H9 (cell line): Measurements from ENCODE around the gene ATG5. TPM values are rescaled to one million over a fixed set of nuclear protein-coding genes. Genes with fewer than 3 reads are reported as not detected.

Experiments used
- DNase-seq: peaks from one replicate; pipeline ENCODE4 v3.0.0-alpha.2; 2017
- H2AFZ ChIP-seq: one replicate; pipeline ENCODE4 v1.6.1; 2013; ENCODE audit warnings: mild to moderate bottlenecking, low read length, control low read depth, moderate library complexity
- H2AK5ac ChIP-seq: 2 replicates; pipeline ENCODE4 v1.6.1; 2013; ENCODE audit warnings: low read length, control low read depth, mixed read lengths; ENCODE audit not compliant: insufficient read length
- H2BK120ac ChIP-seq: one replicate; pipeline ENCODE4 v1.6.1; 2013; ENCODE audit warnings: low read depth, mild to moderate bottlenecking, low read length, control low read depth, inconsistent platforms; ENCODE audit not compliant: poor library complexity, severe bottlenecking
- H2BK12ac ChIP-seq: 2 replicates; pipeline ENCODE4 v1.6.1; 2013; ENCODE audit warnings: low read length, control low read depth, mixed read lengths, low read depth; ENCODE audit not compliant: insufficient read length
- H2BK15ac ChIP-seq: 2 replicates; pipeline ENCODE4 v1.6.1; 2013; ENCODE audit warnings: low read depth, low read length, control low read depth
- H2BK20ac ChIP-seq: one replicate; pipeline ENCODE4 v1.6.1; 2013; ENCODE audit warnings: low read depth, mild to moderate bottlenecking, low read length, control low read depth, inconsistent platforms; ENCODE audit not compliant: poor library complexity, severe bottlenecking
- H2BK5ac ChIP-seq: 2 replicates; pipeline ENCODE4 v1.6.1; 2013; ENCODE audit warnings: low read length, control low read depth, mixed read lengths; ENCODE audit not compliant: insufficient read length
- H3K14ac ChIP-seq: 2 replicates; pipeline ENCODE4 v1.6.1; 2013; ENCODE audit warnings: low read length, control low read depth; ENCODE audit not compliant: insufficient read depth
- H3K18ac ChIP-seq: 2 replicates; pipeline ENCODE4 v1.6.1; 2013; ENCODE audit warnings: low read depth, mild to moderate bottlenecking, mixed read lengths, low read length, control low read depth; ENCODE audit not compliant: insufficient read length
- H3K23ac ChIP-seq: 2 replicates; pipeline ENCODE4 v1.6.1; 2013; ENCODE audit warnings: low read length, control low read depth, mixed read lengths, low read depth; ENCODE audit not compliant: insufficient read length
- H3K23me2 ChIP-seq: 2 replicates; pipeline ENCODE4 v1.6.1; 2013; ENCODE audit warnings: low read depth, mild to moderate bottlenecking, mixed read lengths, low read length, control low read depth; ENCODE audit not compliant: insufficient read length, poor library complexity, severe bottlenecking
- H3K27ac ChIP-seq: 2 replicates; pipeline ENCODE4 v1.5.1; 2013; ENCODE audit warnings: low read length, control low read depth, mixed read lengths, low read depth; ENCODE audit not compliant: insufficient read length
- H3K27me3 ChIP-seq: 2 replicates; pipeline ENCODE4 v1.6.1; 2013; ENCODE audit warnings: low read length, control low read depth, inconsistent platforms; ENCODE audit not compliant: insufficient read depth
- H3K4ac ChIP-seq: 2 replicates; pipeline ENCODE4 v1.6.1; 2013; ENCODE audit warnings: low read depth, mild to moderate bottlenecking, control low read depth, inconsistent platforms, low read length, moderate library complexity
- H3K4me1 ChIP-seq: 2 replicates; pipeline ENCODE4 v1.6.1; 2013; ENCODE audit warnings: low read length, control low read depth, inconsistent platforms; ENCODE audit not compliant: insufficient read depth
- H3K4me2 ChIP-seq: 2 replicates; pipeline ENCODE4 v1.6.1; 2013; ENCODE audit warnings: low read length, control low read depth, mixed read lengths; ENCODE audit not compliant: insufficient read length, insufficient read depth
- H3K56ac ChIP-seq: 2 replicates; pipeline ENCODE4 v1.6.1; 2013; ENCODE audit warnings: low read depth, mild to moderate bottlenecking, mixed read lengths, low read length, control low read depth; ENCODE audit not compliant: insufficient read length
- H3K79me1 ChIP-seq: 2 replicates; pipeline ENCODE4 v1.6.1; 2013; ENCODE audit warnings: low read depth, mild to moderate bottlenecking, moderate library complexity, low read length, control low read depth, inconsistent platforms; ENCODE audit not compliant: insufficient read depth, poor library complexity, severe bottlenecking
- H3K79me2 ChIP-seq: 2 replicates; pipeline ENCODE4 v1.6.1; 2013; ENCODE audit warnings: low read length, control low read depth, inconsistent platforms; ENCODE audit not compliant: insufficient read depth
- H3K9ac ChIP-seq: 2 replicates; pipeline ENCODE4 v1.6.1; 2013; ENCODE audit warnings: low read length, control low read depth, mixed read lengths; ENCODE audit not compliant: insufficient read length; ENCODE audit errors: extremely low read depth
- H3K9me3 ChIP-seq: one replicate; pipeline ENCODE4 v1.6.1; 2013; ENCODE audit warnings: low read depth, low read length, inconsistent platforms; ENCODE audit not compliant: control insufficient read depth
- H3T11ph ChIP-seq: one replicate; pipeline ENCODE4 v1.6.1; 2013; ENCODE audit warnings: mild to moderate bottlenecking, low read length, control low read depth, inconsistent platforms
- H4K20me1 ChIP-seq: one replicate; pipeline ENCODE4 v1.6.1; 2013; ENCODE audit not compliant: control insufficient read depth, insufficient read length, insufficient read depth
- H4K5ac ChIP-seq: 2 replicates; pipeline ENCODE4 v1.6.1; 2013; ENCODE audit warnings: low read depth, mild to moderate bottlenecking, mixed read lengths, low read length, control low read depth; ENCODE audit not compliant: insufficient read length
- H4K8ac ChIP-seq: replicated peaks from 2 replicates; pipeline ENCODE4 v1.6.1; 2013; ENCODE audit warnings: low read length, control low read depth, mixed read lengths, low read depth; ENCODE audit not compliant: insufficient read length
- H4K91ac ChIP-seq: 2 replicates; pipeline ENCODE4 v1.6.1; 2013; ENCODE audit warnings: low read depth, mild to moderate bottlenecking, moderate library complexity, mixed read lengths, low read length, control low read depth; ENCODE audit not compliant: insufficient read length
- H3K27ac Mint-ChIP-seq, 3 experiments: 2 replicates in 2 of 3; 3 replicates in 1 of 3; pipeline ENCODE4 v1.8.0; 2020 to 2021; ENCODE audit warnings: mixed read lengths in 3 of 3, mild to moderate bottlenecking in 1 of 3, moderate library complexity in 1 of 3
- H3K27me3 Mint-ChIP-seq: 2 replicates; pipeline ENCODE4 v1.8.0; 2021; ENCODE audit warnings: low read depth, mild to moderate bottlenecking, moderate library complexity, mixed read lengths
- H3K36me3 Mint-ChIP-seq, 3 experiments: 2 replicates in 2 of 3; 3 replicates in 1 of 3; pipeline ENCODE4 v1.8.0; 2020 to 2021; ENCODE audit warnings: low read depth in 3 of 3, mixed read lengths in 3 of 3; ENCODE audit not compliant: insufficient read depth in 1 of 3
- H3K4me1 Mint-ChIP-seq, 2 experiments: 2 replicates each; pipeline ENCODE4 v1.8.0; 2020; ENCODE audit warnings: mixed read lengths in 2 of 2
- H3K4me3 Mint-ChIP-seq, 2 experiments: 2 replicates in 1 of 2; 3 replicates in 1 of 2; pipeline ENCODE4 v1.8.0; 2020 to 2021; ENCODE audit warnings: mild to moderate bottlenecking in 2 of 2, mixed read lengths in 2 of 2, moderate library complexity in 1 of 2
- H3K9me3 Mint-ChIP-seq, 2 experiments: 2 replicates in 1 of 2; 3 replicates in 1 of 2; pipeline ENCODE4 v1.8.0; 2020; ENCODE audit warnings: mild to moderate bottlenecking in 2 of 2, mixed read lengths in 2 of 2, moderate library complexity in 1 of 2
- WGBS: extraction: QIAGEN DNeasy Blood & Tissue Kit; methylation state at CpG from one replicate; pipeline ENCODE4 v1.1.7; 2013; ENCODE audit warnings: missing lambda C conversion rate, low lambda C conversion rate, mixed read lengths; ENCODE audit not compliant: insufficient read length; ENCODE audit errors: extremely low coverage; 5-methylcytosine and 5-hydroxymethylcytosine counted together
- total RNA-seq: library from RNA; stranded (reverse); gene quantifications from 2 replicates; pipeline ENCODE4 v1.2.1, GENCODE V29; 2021
- TF ChIP-seq, protein P1 (sequence below): fragments of 200-600 bp; sonication (generic); conservative IDR thresholded peaks from 3 replicates; pipeline ENCODE4 v1.8.0; 2021; ENCODE audit warnings: antibody characterized with exemption, mild to moderate bottlenecking

The ATG5 gene
- total RNA-seq, 1 experiment from 2014 or later: 36.7 TPM

DNA sequence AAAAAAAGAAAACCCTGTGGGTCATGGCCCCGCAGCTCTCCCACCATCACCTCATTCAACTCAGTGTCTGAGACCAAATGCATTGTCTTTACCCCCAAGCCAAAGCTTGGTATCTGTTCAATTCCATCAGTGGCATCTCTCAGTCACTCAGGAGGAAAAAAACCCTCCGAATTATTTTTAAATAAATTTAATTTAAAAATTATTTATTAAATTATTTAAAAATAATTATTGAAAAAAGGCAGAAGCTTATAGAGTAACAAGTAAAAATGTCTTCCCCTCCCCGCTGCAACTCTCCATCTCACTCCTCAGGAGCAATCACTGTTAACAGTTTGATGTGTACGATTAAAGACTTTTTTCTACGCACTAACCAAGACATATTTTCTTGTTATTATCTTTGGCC, 188.7 kb downstream of the ATG5 start:
- Histone ChIP-seq H3K56ac (no peak overlapping the region), H2AK5ac (no peak overlapping the region), H4K5ac (no peak overlapping the region), H3K27me3 (no peaks in the 10 kb centered on the region), H4K20me1 (no peaks in the 10 kb centered on the region), H3K14ac (no peak overlapping the region), H3K4me2 (no peak overlapping the region), H2BK120ac (no peak overlapping the region), H3K79me1 (no peaks in the 10 kb centered on the region), H3K27ac (no peak overlapping the region), H3T11ph (no peak overlapping the region), H3K23me2 (no peaks in the 10 kb centered on the region), H3K9me3 (no peaks in the 10 kb centered on the region), H2BK12ac (no peak overlapping the region), H3K79me2 (no peaks in the 10 kb centered on the region), H2BK5ac (no peak overlapping the region), H3K4me1 (no peaks in the 10 kb centered on the region), H3K23ac (no peak overlapping the region), H4K91ac (no peak overlapping the region), H2AFZ (no peak overlapping the region), H2BK15ac (no peak overlapping the region), H2BK20ac (no peak overlapping the region), H4K8ac (no peak overlapping the region), H3K4ac (no peak overlapping the region), H3K9ac (no peak overlapping the region), H3K18ac (no peak overlapping the region)
- Mint-ChIP-seq H3K9me3 (no peaks in the 10 kb centered on the region), H3K27ac (no peak overlapping the region), H3K4me3 (no peak overlapping the region), H3K4me1 (peaks cover 4 to 5% of the 10 kb centered on the region in 2 experiments), H3K36me3 (no peaks in the 10 kb centered on the region), H3K27me3 (no peaks in the 10 kb centered on the region)
- no CpG with 5 or more reads among the region's 5 CpGs for WGBS
- DNase-seq: no peak
- TF ChIP-seq, protein P1, sequence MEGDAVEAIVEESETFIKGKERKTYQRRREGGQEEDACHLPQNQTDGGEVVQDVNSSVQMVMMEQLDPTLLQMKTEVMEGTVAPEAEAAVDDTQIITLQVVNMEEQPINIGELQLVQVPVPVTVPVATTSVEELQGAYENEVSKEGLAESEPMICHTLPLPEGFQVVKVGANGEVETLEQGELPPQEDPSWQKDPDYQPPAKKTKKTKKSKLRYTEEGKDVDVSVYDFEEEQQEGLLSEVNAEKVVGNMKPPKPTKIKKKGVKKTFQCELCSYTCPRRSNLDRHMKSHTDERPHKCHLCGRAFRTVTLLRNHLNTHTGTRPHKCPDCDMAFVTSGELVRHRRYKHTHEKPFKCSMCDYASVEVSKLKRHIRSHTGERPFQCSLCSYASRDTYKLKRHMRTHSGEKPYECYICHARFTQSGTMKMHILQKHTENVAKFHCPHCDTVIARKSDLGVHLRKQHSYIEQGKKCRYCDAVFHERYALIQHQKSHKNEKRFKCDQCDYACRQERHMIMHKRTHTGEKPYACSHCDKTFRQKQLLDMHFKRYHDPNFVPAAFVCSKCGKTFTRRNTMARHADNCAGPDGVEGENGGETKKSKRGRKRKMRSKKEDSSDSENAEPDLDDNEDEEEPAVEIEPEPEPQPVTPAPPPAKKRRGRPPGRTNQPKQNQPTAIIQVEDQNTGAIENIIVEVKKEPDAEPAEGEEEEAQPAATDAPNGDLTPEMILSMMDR: no peak
